ENCODE results near the gene PEDS1. TPM values are rescaled to one million over a fixed set of nuclear protein-coding genes. Genes with fewer than 3 reads are reported as not detected.
A peak's percentile ranks its signal among the peaks of the same experiment; 100 is the strongest.

The PEDS1 gene
- total and polyA plus RNA-seq, 2 of the 13 experiments (the other 11 are each of a cell fraction or from before 2014, with no cell fraction given): 30.5 to 93.9 TPM

- TF ChIP-seq ZNF142 (CRISPR knock-in tag; IDR thresholded peaks at IDR 0.05) (peak; percentile 83; the same call in 1 of the 2 replicates), ZNF670 (CRISPR knock-in tag; IDR thresholded peaks at IDR 0.05; ENCODE audit: borderline replicate concordance) (peak; percentile 85), ZNF260 (CRISPR knock-in tag; IDR thresholded peaks at IDR 0.05; ENCODE audit: borderline replicate concordance, low read depth) (no peak), HIVEP1 (CRISPR knock-in tag; IDR thresholded peaks at IDR 0.05) (no peak), ZNF337 (CRISPR knock-in tag; IDR thresholded peaks at IDR 0.05; ENCODE audit: borderline replicate concordance, low read depth) (peak; percentile 84; the same call in 1 of the 2 replicates), RBFOX2 (IDR thresholded peaks at IDR 0.05; ENCODE audit: low read depth, low read length) (peak; percentile 33; the same call in 1 of the 2 replicates), GPBP1L1 (CRISPR knock-in tag; IDR thresholded peaks at IDR 0.05) (no peak), ZNF558 (CRISPR knock-in tag; IDR thresholded peaks at IDR 0.05; ENCODE audit: borderline replicate concordance) (0 out of 2 replicates have a peak, but pooled peaks have one; percentile 10), TFE3 (CRISPR knock-in tag; IDR thresholded peaks at IDR 0.05) (no peak), EP300 (IDR thresholded peaks at IDR 0.05; ENCODE audit: low read depth in 2 of 2, low read length in 2 of 2) (peak in 1 of 2 experiments; percentile 4; a peak in 1 of 4 replicates), EP300 (CRISPR knock-in tag; IDR thresholded peaks at IDR 0.05; ENCODE audit: borderline replicate concordance) (no peak), PHB2 (IDR thresholded peaks at IDR 0.05; ENCODE audit: partially characterized antibody) (no peak), NR2C2 (CRISPR knock-in tag; IDR thresholded peaks at IDR 0.05; ENCODE audit: borderline replicate concordance) (no peak; the same call in 1 of the 2 replicates), ZNF451 (CRISPR knock-in tag; IDR thresholded peaks at IDR 0.05) (no peak), THYN1 (CRISPR knock-in tag; IDR thresholded peaks at IDR 0.05; ENCODE audit: borderline replicate concordance, low read depth) (peak; percentile 23)
Measured at GRCh38 chr20:50189681-50190250, 36.2 kb upstream of the PEDS1 start (continued).

All from HepG2 (cell line).